ENCODE results near the gene SEC11A.

SEC11A gene

DNA sequence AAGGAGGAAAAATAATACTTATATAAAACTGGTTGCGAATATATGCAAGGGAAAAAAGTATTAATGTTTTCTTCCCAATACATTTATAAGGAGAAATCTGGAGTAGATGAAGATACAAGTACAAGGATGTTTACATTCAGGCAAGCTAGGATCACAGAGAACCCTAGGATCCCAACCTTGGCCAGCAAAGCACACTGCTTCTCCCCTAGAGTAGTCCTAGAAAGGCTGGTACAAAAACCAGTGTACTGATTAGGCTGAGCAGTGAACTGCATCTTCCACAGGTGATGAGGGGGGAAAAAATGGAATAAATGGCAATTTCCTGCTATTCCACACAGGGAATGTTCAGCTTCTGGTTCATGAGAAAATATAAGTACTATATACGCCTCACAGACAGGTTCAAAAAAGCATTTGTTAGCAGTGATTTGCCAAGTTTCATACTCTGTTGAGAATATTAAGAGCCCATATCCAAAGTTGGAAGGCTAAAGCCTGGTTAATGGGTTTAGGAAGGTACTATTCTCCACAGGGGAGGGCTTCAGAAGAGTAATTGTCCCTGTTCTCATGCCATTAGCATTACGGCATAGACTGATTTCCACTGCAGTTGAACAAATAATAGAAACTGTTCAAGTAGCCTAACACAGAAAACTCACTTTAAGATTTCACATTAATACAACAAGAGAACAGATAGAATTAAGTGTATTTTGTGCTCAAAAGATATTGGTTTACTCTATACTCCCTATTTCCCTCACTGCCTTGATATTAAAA lies 47.5 kb downstream of the SEC11A start:
- H3K4me3 ChIP-seq (ENCODE audit: low read depth, low read length): no peak overlapping the region
- TF ChIP-seq, protein P1, sequence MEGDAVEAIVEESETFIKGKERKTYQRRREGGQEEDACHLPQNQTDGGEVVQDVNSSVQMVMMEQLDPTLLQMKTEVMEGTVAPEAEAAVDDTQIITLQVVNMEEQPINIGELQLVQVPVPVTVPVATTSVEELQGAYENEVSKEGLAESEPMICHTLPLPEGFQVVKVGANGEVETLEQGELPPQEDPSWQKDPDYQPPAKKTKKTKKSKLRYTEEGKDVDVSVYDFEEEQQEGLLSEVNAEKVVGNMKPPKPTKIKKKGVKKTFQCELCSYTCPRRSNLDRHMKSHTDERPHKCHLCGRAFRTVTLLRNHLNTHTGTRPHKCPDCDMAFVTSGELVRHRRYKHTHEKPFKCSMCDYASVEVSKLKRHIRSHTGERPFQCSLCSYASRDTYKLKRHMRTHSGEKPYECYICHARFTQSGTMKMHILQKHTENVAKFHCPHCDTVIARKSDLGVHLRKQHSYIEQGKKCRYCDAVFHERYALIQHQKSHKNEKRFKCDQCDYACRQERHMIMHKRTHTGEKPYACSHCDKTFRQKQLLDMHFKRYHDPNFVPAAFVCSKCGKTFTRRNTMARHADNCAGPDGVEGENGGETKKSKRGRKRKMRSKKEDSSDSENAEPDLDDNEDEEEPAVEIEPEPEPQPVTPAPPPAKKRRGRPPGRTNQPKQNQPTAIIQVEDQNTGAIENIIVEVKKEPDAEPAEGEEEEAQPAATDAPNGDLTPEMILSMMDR (IDR thresholded peaks at IDR 0.05; ENCODE audit: low read depth, low read length, missing control alignments): no peak
- in situ Hi-C loops (cut with HindIII; ENCODE audit: low sequenced_read_pairs): loop anchor here (10.0 kb wide), 1 partner anchor 376 kb away; no protein-coding TSS in a partner anchor
- DNase-seq (ENCODE audit: low read depth): no peak

GRCh38 chr15:84666373-84666772 lies 49.6 kb downstream of the SEC11A start:
- in situ Hi-C loops (cut with HindIII; ENCODE audit: low sequenced_read_pairs): loop anchor here (10.0 kb wide), 1 partner anchor 378 kb away; no protein-coding TSS in a partner anchor
- no peak for DNase-seq (ENCODE audit: low read depth)
- no peak overlapping the region for H3K4me3 ChIP-seq (ENCODE audit: low read depth, low read length)
- TF ChIP-seq, protein P1 (IDR thresholded peaks at IDR 0.05; ENCODE audit: low read depth, low read length, missing control alignments): no peak

DNA sequence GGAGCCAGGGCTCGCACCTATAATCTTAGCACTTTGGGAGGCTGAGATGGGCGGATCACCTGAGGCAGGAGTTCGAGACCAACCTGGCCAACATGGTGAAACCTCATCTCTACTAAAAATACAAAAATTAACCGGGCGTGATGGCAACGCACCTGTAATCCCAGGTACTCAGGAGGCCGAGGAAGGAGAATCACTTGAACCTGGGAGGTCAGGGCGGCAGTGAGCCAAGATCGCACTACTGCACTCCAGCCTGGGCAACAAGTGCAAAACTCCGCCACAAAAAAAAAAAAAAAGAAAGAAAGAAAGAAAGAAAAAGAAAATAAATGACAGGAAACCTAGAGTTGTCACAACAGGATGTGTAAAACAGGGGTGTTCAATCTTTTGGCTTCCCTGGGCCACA lies 54.9 kb downstream of the SEC11A start:
- DNase-seq (ENCODE audit: low read depth): no peak
- in situ Hi-C loops (cut with HindIII; ENCODE audit: low sequenced_read_pairs): loop anchor here (5.0 to 10.0 kb wide), 3 partner anchors 41 to 384 kb away; no protein-coding TSS in a partner anchor
- TF ChIP-seq, protein P1 (IDR thresholded peaks at IDR 0.05; ENCODE audit: low read depth, low read length, missing control alignments): no peak
- no peak overlapping the region for H3K4me3 ChIP-seq (ENCODE audit: low read depth, low read length)

GRCh38 chr15:84659904-84660781 lies 55.8 kb downstream of the SEC11A start:
- in situ Hi-C loops (cut with HindIII; ENCODE audit: low sequenced_read_pairs): loop anchor here (5.0 to 10.0 kb wide), 3 partner anchors 42 to 385 kb away; no protein-coding TSS in a partner anchor
- TF ChIP-seq, protein P1 (IDR thresholded peaks at IDR 0.05; ENCODE audit: low read depth, low read length, missing control alignments): no peak
- DNase-seq (ENCODE audit: low read depth): no peak
- H3K4me3 ChIP-seq (ENCODE audit: low read depth, low read length): no peak overlapping the region

GRCh38 chr15:84658788-84659411 lies 57.0 kb downstream of the SEC11A start:
- in situ Hi-C loops (cut with HindIII; ENCODE audit: low sequenced_read_pairs): no loop called here
- DNase-seq (ENCODE audit: low read depth): no peak
- TF ChIP-seq, protein P1 (IDR thresholded peaks at IDR 0.05; ENCODE audit: low read depth, low read length, missing control alignments): no peak
- no peak overlapping the region for H3K4me3 ChIP-seq (ENCODE audit: low read depth, low read length)
